ENCODE measurements around the gene LRRC39. TPM values are rescaled to one million over a fixed set of nuclear protein-coding genes. Genes with fewer than 3 reads are reported as not detected.
"Not testable (repeated sequence)": the region's sequence is repeated elsewhere in the genome, so short reads cannot be mapped to it uniquely, and the experiment has no call there.

Gene LRRC39
- total RNA-seq: 0.53 TPM in 1 of 2 replicates, not detected in the other

GRCh38 chr1:100178091-100178490 is at the start of gene LRRC39:
LRRC39 (minus strand) TSS chr1:100178256; CDS start chr1:100168516, 9,740 bp downstream.
- no peak for DNase-seq (ENCODE audit: extremely low read depth, low read depth, low spot score)

GRCh38 chr1:100222428-100222827 is 44.4 kb upstream of the LRRC39 start:
- no peak for DNase-seq (ENCODE audit: extremely low read depth, low read depth, low spot score)

- DNase-seq (ENCODE audit: extremely low read depth, low read depth, low spot score): no peak
Observed at GRCh38 chr1:100219883-100220282, 41.8 kb upstream of the LRRC39 start.

- DNase-seq (ENCODE audit: extremely low read depth, low read depth, low spot score): no peak
Observed at GRCh38 chr1:100219457-100219856, 41.4 kb upstream of the LRRC39 start.

- DNase-seq (ENCODE audit: extremely low read depth, low read depth, low spot score): no peak
Observed at GRCh38 chr1:100217834-100218233, 39.8 kb upstream of the LRRC39 start.

- DNase-seq (ENCODE audit: extremely low read depth, low read depth, low spot score): no peak
Observed at GRCh38 chr1:100215101-100215500, 37.0 kb upstream of the LRRC39 start.

- no peak for DNase-seq (ENCODE audit: extremely low read depth, low read depth, low spot score)
Observed at GRCh38 chr1:100213141-100213540, 35.1 kb upstream of the LRRC39 start.

- no peak for DNase-seq (ENCODE audit: extremely low read depth, low read depth, low spot score)
Observed at GRCh38 chr1:100206301-100206700, 28.2 kb upstream of the LRRC39 start.

GRCh38 chr1:100205593-100205992 is 27.5 kb upstream of the LRRC39 start:
- not testable (repeated sequence) for DNase-seq (ENCODE audit: extremely low read depth, low read depth, low spot score)

- DNase-seq (ENCODE audit: extremely low read depth, low read depth, low spot score): not testable (repeated sequence)
Observed at GRCh38 chr1:100205103-100205502, 27.0 kb upstream of the LRRC39 start.

- not testable (repeated sequence) for DNase-seq (ENCODE audit: extremely low read depth, low read depth, low spot score)
Observed at GRCh38 chr1:100202703-100203102, 24.6 kb upstream of the LRRC39 start.

- DNase-seq (ENCODE audit: extremely low read depth, low read depth, low spot score): not testable (repeated sequence)
Observed at GRCh38 chr1:100200060-100200459, 22.0 kb upstream of the LRRC39 start.

GRCh38 chr1:100198596-100198995 is 20.5 kb upstream of the LRRC39 start:
- DNase-seq (ENCODE audit: extremely low read depth, low read depth, low spot score): no peak

- DNase-seq (ENCODE audit: extremely low read depth, low read depth, low spot score): no peak
Observed at GRCh38 chr1:100188617-100189016, 10.6 kb upstream of the LRRC39 start.

- no peak for DNase-seq (ENCODE audit: extremely low read depth, low read depth, low spot score)
Observed at GRCh38 chr1:100187912-100188311, 9.9 kb upstream of the LRRC39 start.

GRCh38 chr1:100184536-100184935 is 6.5 kb upstream of the LRRC39 start:
- DNase-seq (ENCODE audit: extremely low read depth, low read depth, low spot score): no peak

- DNase-seq (ENCODE audit: extremely low read depth, low read depth, low spot score): no peak
Observed at GRCh38 chr1:100183370-100183769, 5.3 kb upstream of the LRRC39 start.

GRCh38 chr1:100177295-100178041 is 588 bp downstream of the LRRC39 start:
- no peak for DNase-seq (ENCODE audit: extremely low read depth, low read depth, low spot score)

GRCh38 chr1:100168051-100168450 is 10.0 kb downstream of the LRRC39 start:
- no peak for DNase-seq (ENCODE audit: extremely low read depth, low read depth, low spot score)

GRCh38 chr1:100164702-100165101 is 13.4 kb downstream of the LRRC39 start:
- no peak for DNase-seq (ENCODE audit: extremely low read depth, low read depth, low spot score)

GRCh38 chr1:100164216-100164615 is 13.8 kb downstream of the LRRC39 start:
- DNase-seq (ENCODE audit: extremely low read depth, low read depth, low spot score): no peak

- no peak for DNase-seq (ENCODE audit: extremely low read depth, low read depth, low spot score)
Observed at GRCh38 chr1:100162881-100163280, 15.2 kb downstream of the LRRC39 start.

- no peak for DNase-seq (ENCODE audit: extremely low read depth, low read depth, low spot score)
Observed at GRCh38 chr1:100152271-100152670, 25.8 kb downstream of the LRRC39 start.
